Neutrophil (primary cell): Measurements from ENCODE around the gene NRF1.

Source experiments
- H3K27ac ChIP-seq: fragments of 200-600 bp; sonication (generic); 2 replicates; pipeline ENCODE4 v1.5.1; 2016; ENCODE audit warnings: mild to moderate bottlenecking, moderate library complexity
- H3K27me3 ChIP-seq: fragments of 200-600 bp; sonication (generic); 2 replicates; pipeline ENCODE4 v1.6.0; 2016; ENCODE audit warnings: mild to moderate bottlenecking
- H3K36me3 ChIP-seq: fragments of 200-600 bp; sonication (generic); 2 replicates; pipeline ENCODE4 v1.5.1; 2017
- H3K4me1 ChIP-seq, 2 experiments: fragments of 200-600 bp in 1 of 2; sonication (generic) in 1 of 2; 1 replicate in 1 of 2; 2 replicates in 1 of 2; pipeline versions ENCODE4 v1.5.1 to v1.6.1; 2013 to 2016; ENCODE audit warnings: low read depth in 1 of 2, low read length in 1 of 2, mild to moderate bottlenecking in 1 of 2, moderate library complexity in 1 of 2; ENCODE audit not compliant: control insufficient read depth in 1 of 2, insufficient read depth in 1 of 2
- H3K4me3 ChIP-seq, 2 experiments: fragments of 200-600 bp in 1 of 2; sonication (generic) in 1 of 2; 1 replicate in 1 of 2; 2 replicates in 1 of 2; pipeline ENCODE4 v1.5.1; 2013 to 2016; ENCODE audit warnings: low read depth in 1 of 2, low read length in 1 of 2, mild to moderate bottlenecking in 1 of 2, moderate library complexity in 1 of 2
- H3K9me3 ChIP-seq: fragments of 200-600 bp; sonication (generic); 2 replicates; pipeline ENCODE4 v1.5.1; 2016
- TF ChIP-seq, protein P1 (sequence below): fragments of 200-600 bp; sonication (generic); IDR thresholded peaks from 2 replicates; pipeline ENCODE4 v1.5.1; 2016; ENCODE audit warnings: antibody characterized with exemption

Gene NRF1

DNA sequence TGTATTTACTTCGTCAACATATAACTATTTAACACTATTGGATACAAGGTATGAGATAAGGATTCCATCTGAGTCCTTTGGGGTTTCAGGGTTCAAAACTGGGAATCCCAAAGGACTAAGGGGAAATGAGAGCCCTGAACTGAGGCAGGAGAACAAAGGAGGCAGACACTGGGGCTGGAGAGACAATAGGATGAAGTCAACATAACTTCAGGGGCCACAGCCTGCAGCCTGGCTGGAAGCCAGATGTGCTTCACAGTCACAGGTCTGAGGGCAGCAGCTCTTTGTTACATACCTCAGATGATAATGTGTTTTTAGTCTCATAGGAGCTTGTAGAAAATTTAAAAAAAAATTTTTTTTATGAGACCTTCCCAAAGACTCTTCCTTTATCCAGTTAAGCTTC is 73.3 kb downstream of the NRF1 start:
- Histone ChIP-seq H3K36me3 (peaks cover 13% of the 10 kb centered on the region), H3K27me3 (no peaks in the 10 kb centered on the region), H3K4me3 (no peak overlapping the region), H3K9me3 (no peaks in the 10 kb centered on the region), H3K27ac (no peak overlapping the region), H3K4me1 (no peaks in the 10 kb centered on the region)
- TF ChIP-seq, protein P1, sequence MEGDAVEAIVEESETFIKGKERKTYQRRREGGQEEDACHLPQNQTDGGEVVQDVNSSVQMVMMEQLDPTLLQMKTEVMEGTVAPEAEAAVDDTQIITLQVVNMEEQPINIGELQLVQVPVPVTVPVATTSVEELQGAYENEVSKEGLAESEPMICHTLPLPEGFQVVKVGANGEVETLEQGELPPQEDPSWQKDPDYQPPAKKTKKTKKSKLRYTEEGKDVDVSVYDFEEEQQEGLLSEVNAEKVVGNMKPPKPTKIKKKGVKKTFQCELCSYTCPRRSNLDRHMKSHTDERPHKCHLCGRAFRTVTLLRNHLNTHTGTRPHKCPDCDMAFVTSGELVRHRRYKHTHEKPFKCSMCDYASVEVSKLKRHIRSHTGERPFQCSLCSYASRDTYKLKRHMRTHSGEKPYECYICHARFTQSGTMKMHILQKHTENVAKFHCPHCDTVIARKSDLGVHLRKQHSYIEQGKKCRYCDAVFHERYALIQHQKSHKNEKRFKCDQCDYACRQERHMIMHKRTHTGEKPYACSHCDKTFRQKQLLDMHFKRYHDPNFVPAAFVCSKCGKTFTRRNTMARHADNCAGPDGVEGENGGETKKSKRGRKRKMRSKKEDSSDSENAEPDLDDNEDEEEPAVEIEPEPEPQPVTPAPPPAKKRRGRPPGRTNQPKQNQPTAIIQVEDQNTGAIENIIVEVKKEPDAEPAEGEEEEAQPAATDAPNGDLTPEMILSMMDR, result no peak

DNA sequence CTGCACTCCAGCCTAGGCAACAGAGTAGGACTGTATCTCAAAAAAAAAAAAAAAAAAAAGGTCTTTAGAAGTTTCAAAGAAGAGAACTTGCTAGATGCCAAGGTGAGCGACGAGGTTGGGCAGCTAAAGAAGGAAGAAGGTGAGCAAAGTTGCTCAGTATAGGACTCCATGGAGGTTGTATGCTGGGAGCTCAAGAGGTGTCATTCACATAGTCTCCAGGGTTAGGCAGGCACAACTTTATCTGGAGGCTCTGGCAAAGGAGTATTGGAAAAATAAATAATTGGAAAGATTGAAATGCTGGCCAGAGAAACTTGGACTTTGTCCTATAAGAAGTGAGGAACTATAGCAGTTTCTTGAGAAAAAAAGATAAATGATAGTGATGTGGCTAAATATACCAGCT is 74.5 kb downstream of the NRF1 start:
- TF ChIP-seq, protein P1, result no peak
- Histone ChIP-seq H3K4me3 (no peak overlapping the region), H3K4me1 (no peaks in the 10 kb centered on the region), H3K36me3 (peaks cover 14% of the 10 kb centered on the region), H3K27ac (no peak overlapping the region), H3K27me3 (no peaks in the 10 kb centered on the region), H3K9me3 (no peaks in the 10 kb centered on the region)

DNA sequence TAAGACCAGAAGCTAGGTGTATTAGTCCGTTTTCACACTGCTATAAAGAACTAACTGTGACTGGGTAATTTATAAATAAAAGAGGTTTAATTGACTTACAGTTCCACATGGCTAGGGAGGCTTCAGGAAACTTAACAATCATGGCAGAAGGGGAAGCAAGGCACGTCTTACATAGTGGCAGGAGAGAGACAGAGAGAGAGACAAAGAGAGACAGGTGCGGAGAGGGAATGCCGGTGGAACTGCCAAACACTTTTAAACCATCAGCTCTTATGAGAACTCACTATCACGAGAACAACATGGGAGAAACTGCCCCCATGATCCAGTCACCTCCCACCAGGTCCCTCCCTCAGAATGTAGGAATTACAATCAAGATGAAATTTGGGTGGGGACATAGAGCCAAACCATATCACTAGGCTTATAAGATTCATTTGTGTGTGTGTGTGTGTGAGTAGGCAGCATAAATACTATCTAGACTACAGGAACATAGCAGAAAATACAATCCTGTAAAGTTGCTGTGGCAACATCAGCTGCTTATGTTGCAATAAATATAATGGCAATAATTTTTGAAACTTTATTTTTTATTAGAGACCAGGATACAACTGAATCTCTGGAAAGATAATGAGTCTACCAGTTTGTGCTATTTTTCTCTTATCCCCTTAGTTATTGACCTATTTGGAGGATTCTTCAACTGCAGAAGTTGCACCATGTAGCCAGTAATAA is 77.1 kb downstream of the NRF1 start:
- Histone ChIP-seq H3K27ac (no peak overlapping the region), H3K27me3 (no peaks in the 10 kb centered on the region), H3K9me3 (no peaks in the 10 kb centered on the region), H3K4me1 (no peaks in the 10 kb centered on the region), H3K36me3 (peaks cover 40% of the 10 kb centered on the region), H3K4me3 (no peak overlapping the region)
- TF ChIP-seq, protein P1, result no peak

DNA sequence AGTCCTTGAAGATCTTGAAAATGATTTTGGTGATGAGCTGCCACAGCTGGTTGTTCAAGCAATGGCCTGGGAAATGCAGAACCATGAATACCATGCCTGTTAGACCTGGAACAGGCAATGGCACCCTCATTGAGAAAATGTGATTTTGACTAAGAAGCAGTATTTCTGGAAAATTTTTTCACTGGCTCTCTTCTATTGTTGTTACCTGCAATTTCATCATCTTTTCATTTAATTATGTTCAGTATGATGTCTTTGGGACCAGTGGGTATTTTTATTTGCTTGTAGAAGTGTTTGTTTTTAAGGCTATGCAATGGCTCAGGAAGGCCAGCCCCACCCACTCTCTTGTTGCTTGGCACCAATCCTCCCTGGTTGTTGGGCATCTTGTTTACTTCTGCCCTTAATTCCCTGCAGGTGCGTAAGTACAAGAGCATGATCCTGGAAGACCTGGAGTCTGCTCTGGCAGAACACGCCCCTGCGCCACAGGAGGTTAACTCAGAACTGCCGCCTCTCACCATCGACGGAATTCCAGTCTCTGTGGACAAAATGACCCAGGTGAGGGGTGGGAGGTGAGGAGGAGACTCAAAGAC is 78.6 kb downstream of the NRF1 start:
- Histone ChIP-seq H3K4me1 (no peaks in the 10 kb centered on the region), H3K4me3 (no peak overlapping the region), H3K27ac (no peak overlapping the region), H3K9me3 (no peaks in the 10 kb centered on the region), H3K36me3 (peaks cover 47% of the 10 kb centered on the region), H3K27me3 (no peaks in the 10 kb centered on the region)
- TF ChIP-seq, protein P1, result no peak

DNA sequence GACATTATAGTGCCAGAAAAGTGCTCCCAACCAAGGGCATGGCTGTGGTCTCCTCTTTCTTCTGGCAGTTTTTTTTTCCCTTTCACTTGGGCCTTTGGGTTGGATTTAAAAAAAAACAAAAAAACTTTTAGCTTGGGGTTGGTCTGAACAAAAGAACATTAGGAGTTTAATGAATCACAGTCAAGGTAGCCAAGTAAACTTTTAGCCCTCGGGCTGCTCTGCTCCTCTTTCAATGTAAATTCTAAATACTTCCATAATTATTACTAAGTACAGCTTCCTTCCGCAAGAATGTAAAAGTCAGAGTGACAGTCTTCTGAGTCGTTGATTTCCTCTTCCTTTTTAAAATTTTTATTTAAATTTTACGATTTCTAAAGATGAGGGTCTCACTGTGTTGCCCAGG is 79.2 kb downstream of the NRF1 start:
- Histone ChIP-seq H3K27ac (no peak overlapping the region), H3K4me1 (no peaks in the 10 kb centered on the region), H3K36me3 (peaks cover 50% of the 10 kb centered on the region), H3K27me3 (no peaks in the 10 kb centered on the region), H3K4me3 (no peak overlapping the region), H3K9me3 (no peaks in the 10 kb centered on the region)
- TF ChIP-seq, protein P1, result no peak
